HG02973 (cell line): Measurements from ENCODE around the gene MUS81.
"Not testable (repeated sequence)": the region's sequence is repeated elsewhere in the genome, so short reads cannot be mapped to it uniquely, and the experiment has no call there.

Experiments
- ATAC-seq: cut with Tn5 transposase; IDR thresholded peaks from one replicate; pipeline ENCODE4 v1.9.1; 2021; ENCODE audit warnings: moderate library complexity; ENCODE audit not compliant: unreplicated experiment

The MUS81 gene, protein sequence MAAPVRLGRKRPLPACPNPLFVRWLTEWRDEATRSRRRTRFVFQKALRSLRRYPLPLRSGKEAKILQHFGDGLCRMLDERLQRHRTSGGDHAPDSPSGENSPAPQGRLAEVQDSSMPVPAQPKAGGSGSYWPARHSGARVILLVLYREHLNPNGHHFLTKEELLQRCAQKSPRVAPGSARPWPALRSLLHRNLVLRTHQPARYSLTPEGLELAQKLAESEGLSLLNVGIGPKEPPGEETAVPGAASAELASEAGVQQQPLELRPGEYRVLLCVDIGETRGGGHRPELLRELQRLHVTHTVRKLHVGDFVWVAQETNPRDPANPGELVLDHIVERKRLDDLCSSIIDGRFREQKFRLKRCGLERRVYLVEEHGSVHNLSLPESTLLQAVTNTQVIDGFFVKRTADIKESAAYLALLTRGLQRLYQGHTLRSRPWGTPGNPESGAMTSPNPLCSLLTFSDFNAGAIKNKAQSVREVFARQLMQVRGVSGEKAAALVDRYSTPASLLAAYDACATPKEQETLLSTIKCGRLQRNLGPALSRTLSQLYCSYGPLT

DNA sequence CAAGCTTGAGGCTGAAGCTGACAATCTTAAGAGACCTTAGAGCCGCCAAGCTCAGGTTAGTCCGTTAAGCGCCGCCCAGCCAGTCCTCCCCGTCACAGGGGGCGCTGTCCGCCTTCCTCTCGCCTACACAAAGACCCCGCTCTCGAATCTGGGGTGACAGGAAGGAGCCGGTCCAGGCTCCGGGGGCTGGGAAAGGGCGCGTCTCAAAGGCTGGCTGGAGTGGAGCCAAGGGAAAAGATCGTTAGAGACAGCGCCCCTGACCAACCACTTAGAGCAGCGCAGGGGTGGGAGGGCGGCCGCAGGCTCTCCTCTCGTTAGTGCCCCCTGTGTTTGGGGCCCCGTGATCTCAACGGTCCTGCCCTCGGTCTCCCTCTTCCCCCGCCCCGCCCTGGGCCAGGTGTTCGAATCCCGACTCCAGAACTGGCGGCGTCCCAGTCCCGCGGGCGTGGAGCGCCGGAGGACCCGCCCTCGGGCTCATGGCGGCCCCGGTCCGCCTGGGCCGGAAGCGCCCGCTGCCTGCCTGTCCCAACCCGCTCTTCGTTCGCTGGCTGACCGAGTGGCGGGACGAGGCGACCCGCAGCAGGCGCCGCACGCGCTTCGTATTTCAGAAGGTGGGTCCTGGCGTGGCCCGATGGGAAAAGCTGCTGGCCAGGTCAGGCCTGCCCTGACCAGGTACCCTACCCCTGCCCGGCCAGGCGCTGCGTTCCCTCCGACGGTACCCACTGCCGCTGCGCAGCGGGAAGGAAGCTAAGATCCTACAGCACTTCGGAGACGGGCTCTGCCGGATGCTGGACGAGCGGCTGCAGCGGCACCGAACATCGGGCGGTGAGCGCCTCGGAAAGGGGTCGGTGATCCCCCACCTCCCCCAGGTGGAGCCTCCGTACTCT is at the start of gene MUS81:
Gene MUS81 (plus strand): TSS at position 156 of the 887 bp plus-strand sequence. CDS start 321 bp downstream, at position 477.
- ATAC-seq = no peak

DNA sequence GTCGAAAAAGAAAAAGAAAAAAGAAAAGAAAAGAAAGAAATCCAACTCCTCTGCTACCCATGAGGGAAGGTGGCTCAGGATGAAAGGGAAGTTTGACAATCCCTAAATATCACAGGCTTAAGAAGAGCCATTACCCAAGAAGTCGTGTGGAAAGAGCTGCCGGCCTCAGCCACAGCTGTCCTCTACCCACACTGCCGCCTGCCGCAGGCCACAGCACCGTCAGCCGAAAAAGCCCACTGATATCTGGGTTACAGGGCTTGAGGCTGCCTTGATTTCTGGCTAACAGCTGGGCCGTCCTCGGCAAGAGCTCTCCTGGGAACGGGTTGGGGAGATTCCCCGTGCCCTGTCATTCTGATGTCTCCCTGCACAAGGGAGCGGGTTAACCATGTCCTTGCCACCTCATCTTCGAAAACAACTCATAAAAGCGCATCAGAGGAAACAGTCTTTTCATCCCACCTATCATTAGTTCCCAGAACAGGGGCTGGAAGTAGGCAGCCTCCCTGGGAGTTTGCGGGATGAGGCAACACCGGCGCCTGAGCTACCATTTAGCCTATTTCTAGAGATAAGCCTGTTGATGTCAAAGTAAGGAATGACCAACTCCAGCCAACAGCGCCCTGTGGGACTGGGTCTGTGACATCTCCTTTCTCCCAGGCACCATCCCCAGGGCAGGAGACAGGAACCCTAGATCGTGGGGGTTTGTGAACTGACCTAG is 48.3 kb upstream of the MUS81 start:
- no peak for ATAC-seq

DNA sequence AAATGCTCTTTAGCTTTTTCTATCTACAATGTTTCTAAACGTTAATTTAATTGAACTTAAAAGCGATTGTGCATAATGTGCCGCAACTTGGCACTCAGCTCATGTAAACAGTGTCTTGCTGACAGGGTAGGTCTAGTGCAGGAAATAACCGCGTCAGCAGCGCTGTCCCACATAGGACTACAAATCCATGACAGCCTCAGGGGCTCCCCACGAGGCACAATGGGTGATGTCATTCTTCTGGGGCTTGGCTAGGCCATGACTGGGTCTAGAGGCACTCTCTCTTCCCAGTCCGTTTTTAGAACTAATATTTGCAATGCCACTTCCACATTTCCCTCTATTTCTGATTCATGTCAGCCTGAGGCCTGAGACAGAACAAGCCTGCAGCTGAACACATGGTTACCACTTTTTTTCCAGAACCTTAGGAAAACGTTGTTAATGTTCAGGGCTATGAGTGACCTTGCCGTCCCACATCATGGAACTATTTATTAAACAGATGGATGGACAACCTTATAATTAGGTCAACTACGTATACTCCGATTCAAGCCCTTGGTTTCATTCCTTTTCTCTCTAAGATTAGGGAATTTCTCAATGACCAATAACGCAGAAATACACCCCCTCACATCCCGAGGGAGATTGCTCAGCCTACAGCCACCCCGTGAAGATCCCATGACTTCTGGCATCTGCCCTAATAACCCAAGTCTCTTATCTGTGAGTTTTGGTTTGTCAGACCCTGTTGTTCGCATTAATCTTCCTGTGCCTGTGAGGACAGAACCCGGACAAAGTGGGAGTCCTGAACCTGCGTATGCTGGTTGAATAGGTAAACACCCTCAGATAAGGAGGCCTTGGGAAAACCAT is 45.9 kb upstream of the MUS81 start:
- ATAC-seq = no peak

DNA sequence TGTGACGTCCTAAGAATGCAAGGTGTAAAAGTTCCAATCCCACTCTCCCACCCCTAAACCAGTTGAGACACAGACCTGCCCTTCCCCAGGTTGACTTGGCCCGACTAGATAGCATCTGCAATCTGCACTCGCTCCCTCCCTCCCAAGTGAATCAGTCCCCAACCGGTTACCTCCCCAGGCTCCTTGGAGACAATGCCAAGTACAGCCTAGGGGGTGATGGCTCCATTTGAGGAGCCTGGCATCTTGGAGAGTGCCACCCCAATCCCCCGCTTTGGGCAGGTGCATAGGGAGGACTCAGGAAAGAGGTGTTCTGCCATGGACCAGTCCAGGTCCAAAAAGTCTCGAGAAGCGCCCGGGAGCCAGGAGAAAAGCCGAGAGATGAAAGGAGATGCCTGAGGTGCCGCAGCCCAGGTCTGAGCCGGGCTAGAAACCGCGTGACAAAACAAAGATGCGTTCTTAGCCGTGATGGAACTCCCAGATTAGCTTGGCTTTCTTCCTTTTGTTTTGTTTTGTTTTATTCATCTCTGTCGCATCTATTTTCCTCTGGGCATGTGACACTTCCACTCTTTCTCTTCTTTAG is 45.2 kb upstream of the MUS81 start:
- ATAC-seq = no peak

DNA sequence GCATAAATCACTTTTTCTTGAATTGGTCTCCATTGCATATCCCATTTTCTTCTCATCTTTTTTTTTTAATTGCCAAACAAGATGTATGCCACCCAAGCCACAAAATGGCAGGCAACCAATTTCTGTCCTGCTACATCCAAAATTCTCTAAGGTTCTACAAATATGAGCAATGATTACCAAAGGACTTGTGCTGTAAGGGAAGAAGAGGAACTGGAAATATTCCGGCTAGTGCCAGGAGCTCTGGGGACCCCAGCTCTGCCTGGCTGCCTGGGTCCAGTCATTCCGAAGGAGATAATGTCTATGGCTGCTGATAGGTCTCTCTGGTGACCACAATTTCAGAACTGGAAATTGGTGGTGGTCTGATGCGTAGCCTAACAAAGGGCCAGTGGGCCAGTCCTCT is 43.5 kb upstream of the MUS81 start:
- ATAC-seq = no peak

DNA sequence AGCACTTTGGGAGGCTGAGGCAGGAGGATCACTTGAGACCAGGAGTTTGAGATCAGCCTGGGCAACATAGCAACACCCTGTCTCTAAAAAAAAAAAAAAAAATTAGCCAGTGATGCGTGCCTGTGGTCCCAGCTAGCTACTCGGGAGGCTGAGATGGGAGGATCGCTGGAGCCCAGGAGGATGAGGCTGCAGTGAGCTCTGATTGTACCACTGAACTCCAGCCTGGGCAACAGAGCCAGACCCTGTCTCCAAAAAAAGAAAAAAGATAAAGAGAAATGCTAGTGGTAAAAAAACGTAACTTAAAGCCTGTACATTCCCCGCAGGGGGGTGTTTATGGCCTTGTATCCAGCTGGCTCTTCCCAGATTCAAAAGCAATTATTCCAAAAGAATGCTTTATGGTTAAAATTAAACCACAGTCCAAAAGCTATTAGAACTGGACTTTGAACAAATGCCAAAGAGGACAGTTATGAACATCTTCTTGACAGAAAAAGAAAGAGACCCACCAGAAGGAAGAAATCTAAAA is 42.9 kb upstream of the MUS81 start:
- ATAC-seq = no peak

DNA sequence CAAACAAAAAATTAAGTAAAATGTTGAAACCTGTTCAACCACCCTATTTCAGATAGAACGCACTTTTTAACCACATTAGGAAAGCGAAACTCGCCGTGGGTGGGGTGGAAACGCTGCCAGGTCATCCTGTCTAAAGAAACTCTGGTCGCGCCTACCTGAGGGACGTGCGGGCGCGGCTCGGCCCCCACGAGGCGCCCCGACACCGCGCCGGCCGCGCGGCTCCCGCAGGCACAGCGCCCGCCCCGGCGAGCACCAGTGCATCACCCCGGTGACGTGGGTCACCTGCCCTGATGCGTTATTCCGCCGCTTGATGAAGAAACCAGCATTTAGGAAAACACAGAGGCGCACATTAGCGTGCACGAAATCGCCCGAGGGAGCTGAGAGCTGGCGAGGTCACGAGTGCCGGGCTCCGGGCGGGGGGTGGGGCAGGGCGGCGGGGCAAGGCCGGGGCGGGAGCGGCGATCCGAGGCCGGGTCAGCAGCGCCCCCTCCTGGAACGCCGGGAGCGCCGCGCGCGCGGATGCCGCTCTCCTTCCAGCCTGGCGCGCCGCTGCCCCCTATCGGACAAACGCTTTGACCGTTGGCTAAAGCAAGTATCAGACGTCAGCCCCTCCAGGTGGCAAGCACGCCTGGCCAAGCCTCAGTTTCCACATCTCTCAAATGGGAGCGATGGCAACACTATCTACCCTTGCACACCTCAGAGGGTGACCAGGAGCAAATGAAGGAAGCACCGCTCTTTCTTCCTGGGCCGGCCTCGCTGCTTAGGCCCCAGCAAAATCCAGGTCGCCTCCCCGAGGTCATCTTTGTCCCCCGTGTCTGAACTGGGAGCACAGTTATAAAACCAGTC is 42.2 kb upstream of the MUS81 start:
- ATAC-seq = peak; percentile 68

DNA sequence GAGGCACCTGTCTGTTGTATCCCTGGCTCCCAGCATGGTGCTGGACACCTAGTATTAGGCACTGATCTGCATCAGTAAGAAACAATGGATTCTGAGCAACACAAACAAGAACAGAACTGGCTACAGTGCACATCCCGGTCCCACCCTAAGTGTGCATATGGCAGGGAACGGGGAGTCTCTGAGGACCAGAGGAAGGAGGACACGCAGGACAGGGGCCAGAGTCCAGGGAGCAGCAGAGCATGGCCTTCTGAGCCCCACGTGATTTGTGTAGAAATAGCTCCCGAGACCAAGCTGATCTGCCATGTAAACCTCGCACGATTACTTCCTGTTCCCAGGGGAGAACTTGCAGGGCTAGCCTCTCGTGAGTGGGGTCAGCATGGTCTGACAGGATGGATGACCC is 39.1 kb upstream of the MUS81 start:
- ATAC-seq = no peak

DNA sequence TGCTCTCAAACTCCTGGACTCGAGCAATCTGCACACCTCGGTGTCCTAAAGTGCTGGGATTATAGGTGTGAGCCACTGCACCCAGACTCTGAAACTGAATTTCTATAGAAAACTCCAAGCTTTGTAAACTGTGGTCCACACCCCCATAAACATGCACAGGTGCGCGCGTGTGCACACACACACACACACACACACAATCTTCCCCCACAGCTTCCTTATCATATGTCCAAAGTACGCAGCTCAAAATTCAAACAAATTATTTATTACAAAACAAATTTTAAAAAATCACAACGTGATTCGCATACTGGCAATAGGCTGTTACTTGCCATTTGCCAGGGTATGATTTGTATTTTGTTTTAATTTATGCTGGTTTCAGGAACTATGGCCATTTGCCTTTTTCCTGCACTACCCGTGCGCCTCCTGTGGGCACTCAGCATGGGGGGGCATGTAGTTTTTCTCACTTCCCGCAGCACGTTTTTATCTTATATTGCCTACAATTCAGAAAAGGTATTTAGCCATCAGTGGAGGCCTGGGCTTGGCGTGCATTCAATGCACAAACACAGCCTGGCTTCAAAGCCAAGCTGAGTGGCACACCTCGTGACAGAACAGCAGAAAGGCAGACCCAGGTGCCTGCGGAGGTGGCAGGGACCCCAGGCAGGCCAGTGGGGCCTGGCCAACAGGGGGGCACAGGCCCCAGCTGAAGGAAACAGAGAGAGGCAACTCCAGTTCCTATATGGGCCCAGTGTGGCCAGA is 37.3 kb upstream of the MUS81 start:
- no peak for ATAC-seq

DNA sequence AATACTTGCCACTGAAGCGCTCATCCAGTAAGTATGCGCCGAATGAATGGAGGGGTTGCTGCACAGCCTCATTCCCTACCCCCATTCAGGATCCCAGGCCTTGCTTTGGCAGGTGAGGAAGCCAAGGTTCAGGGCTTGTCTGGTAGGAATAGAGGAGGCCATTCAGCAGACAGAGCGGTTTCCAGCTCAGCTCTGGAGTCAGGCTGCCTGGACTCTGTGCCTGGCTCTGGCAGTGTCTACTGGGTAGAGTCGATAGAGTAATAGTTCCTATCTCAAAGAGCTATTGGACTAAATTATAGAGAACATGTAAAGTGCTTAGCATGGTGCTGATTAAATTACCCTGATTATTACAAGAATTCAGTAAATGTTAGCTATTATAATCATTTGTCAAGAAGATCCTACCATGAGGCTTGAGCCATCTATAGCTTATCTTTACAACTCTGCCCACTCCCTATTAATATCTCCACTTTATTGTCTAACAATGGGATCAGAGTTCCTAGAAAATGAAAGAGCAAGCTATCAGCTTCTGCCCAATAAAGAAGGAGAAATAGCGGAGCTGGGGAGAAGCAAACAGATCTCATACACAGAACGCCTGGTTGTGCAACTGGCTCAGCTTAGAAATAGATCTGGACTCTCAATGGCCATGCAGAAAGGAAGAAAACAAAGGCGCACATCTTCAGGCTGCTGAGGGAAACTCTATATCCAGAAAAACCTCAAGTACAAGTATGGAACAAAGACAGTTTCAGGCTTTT is 33.1 kb upstream of the MUS81 start:
- ATAC-seq = no peak

DNA sequence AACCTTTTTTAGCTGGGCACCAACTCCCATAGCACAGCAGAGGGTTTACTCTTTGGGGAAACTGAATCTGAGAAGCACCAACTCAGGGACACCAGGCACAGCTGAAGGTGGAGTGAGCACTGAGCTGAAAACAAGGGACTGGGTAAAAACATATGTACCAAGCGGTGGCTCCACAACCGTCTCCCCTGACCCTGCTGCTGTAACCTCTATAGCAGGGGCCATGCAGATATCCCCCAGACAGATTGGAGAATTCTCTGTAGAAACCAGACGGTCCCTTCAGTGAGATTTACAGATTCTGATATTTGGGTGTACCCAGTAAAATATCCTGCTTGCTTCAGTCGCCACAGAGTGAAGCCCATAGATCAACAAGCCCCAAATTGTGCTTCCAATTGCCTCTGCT is 30.8 kb upstream of the MUS81 start:
- no peak for ATAC-seq

DNA sequence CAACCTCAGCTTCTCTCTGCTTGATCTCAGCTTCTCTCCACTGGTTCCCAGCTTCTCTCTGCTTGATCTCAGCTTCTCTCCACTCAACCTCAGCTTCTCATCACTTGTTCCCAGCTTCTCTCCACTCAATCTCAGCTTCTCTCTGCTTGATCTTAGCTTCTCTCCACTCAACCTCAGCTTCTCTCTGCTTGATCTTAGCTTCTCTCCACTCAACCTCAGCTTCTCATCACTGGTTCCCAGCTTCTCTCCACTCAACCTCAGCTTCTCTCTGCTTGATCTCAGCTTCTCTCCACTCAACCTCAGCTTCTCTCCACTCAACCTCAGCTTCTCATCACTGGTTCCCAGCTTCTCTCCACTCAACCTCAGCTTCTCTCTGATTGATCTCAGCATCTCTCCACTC is 28.0 kb upstream of the MUS81 start:
- not testable (repeated sequence) for ATAC-seq

DNA sequence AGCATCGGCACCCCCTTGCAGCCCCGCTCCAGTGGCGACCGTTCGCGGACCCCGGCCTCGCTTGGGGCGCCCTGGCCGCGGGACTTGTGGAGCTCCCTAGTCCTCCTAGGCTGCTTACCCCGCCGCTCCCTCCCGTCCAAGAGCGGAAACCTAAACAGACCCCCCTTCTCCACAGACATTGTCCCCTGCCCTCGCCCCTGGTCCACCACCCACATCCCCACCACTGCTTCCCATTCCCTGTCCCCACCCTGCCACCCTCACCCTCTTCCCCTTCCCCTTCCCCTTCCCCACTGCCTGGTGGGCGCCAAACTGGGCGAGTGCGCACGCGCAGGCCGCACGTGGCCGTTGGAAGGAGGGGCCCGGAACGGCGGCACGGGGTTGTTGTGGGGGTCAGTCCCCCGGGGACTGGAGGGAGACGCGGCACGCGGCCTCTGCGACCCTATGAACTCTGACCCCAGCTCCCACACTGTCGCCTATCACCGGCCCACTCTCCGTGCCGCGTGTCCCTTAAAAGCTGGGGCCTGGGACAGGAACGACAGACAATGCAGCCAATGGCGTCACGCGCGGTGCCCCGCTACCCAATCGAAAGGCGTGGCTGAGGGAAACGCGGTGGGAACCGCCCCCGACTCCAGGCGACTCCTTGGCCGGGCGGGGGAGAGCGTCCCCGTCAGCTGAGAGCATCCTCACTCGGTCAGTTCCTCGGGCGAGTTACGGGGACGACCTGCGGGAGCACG is 26.8 kb upstream of the MUS81 start, which contains the start of gene SNX32:
Gene SNX32 (plus strand): TSS at position 667 of the 734 bp plus-strand sequence. CDS start 103 bp downstream, outside the sequence.
- peak; percentile 78 for ATAC-seq

DNA sequence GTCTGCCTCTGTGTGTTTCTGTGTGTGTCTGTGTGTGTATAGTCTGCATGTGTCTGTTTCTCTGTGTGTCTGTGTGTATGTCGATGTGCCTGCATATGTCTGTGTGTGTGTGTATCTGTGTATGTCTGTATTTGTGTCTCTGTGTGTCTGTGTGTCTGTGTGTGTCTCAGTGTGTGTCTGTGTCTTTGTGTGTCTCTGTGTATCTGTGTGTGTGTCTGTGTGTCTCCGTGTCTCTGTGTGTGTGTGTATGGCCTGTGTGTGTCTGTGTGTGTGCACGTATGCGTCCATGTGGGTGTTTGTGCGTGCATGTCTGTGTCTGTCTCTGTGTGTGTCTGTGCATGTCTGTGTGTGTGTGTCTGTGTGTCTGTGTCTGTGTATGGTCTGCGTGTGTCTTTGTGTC is 26.0 kb upstream of the MUS81 start:
- no peak for ATAC-seq

DNA sequence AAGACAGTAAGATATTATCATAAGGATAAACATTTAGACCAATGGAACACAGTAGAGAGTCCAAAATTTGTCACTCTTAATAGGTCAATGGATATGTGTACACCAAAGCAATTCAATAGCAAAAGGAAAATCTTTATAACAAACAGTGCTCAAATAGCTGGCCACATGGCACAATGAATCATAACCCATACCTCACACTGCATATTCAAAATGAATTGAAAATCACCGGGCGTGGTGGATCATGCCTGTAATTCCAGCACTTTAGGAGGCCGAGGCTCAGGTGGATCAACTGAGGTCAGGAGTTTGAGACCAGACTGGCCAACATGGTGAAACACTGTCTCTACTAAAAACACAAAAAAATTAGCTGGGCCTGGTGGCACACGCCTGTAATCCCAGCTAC is 18.1 kb upstream of the MUS81 start:
- no peak for ATAC-seq

DNA sequence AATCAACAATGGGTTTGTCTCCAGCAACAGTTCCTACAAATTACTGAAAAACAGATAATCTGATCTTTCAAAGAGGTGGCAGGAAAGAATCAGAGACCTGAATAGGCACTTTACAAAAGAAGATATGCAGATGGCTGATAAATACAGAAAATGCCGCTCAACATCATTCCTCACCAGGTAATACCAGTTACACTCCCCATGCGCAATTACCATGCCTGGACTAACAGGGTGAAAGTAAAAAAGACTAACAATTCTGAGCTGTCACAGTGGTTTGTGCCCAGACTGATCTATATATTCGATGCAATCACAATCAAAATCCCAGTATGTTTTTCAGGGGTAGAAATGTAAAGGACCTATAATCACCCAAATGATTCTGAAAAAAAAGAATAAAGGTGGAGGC is 16.4 kb upstream of the MUS81 start:
- ATAC-seq = no peak
